NCI-H526 treated with DMSO at 0.1 percent for 48 hours (cell line): Measurements from ENCODE around the gene NR6A1.

ENCODE experiments used
- DNase-seq: peaks from one replicate; lab custom pipeline; 2025; lab: John Stamatoyannopoulos, UW

The NR6A1 gene

GRCh38 chr9:124688238-124688904 lies 82.7 kb downstream of the NR6A1 start:
- DNase-seq, result no peak

- no peak for DNase-seq
These were observed 84.2 kb downstream of the NR6A1 start for GRCh38 chr9:124686918-124687317.

GRCh38 chr9:124685217-124685616 lies 85.9 kb downstream of the NR6A1 start:
- no peak for DNase-seq

GRCh38 chr9:124684169-124684568 lies 86.9 kb downstream of the NR6A1 start:
- DNase-seq, result no peak

GRCh38 chr9:124683043-124683442 lies 88.1 kb downstream of the NR6A1 start:
- DNase-seq, result no peak

- DNase-seq, result no peak
These were observed 90.3 kb downstream of the NR6A1 start for GRCh38 chr9:124680714-124681390.

- no peak for DNase-seq
These were observed 91.1 kb downstream of the NR6A1 start for GRCh38 chr9:124680049-124680448.

- no peak for DNase-seq
These were observed 95.0 kb downstream of the NR6A1 start for GRCh38 chr9:124676159-124676551.

- DNase-seq, result no peak
These were observed 95.6 kb downstream of the NR6A1 start for GRCh38 chr9:124675261-124676158.

GRCh38 chr9:124674651-124675050 lies 96.5 kb downstream of the NR6A1 start:
- no peak for DNase-seq

GRCh38 chr9:124673063-124673462 lies 98.0 kb downstream of the NR6A1 start:
- no peak for DNase-seq

- DNase-seq, result no peak
These were observed 99.2 kb downstream of the NR6A1 start for GRCh38 chr9:124671861-124672260.

- DNase-seq, result no peak
These were observed 104.5 kb downstream of the NR6A1 start for GRCh38 chr9:124666642-124667041.

- DNase-seq, result no peak
These were observed 105.6 kb downstream of the NR6A1 start for GRCh38 chr9:124665391-124666058.

- no peak for DNase-seq
These were observed 107.0 kb downstream of the NR6A1 start for GRCh38 chr9:124664143-124664542.

- no peak for DNase-seq
These were observed 107.8 kb downstream of the NR6A1 start for GRCh38 chr9:124663046-124663961.

GRCh38 chr9:124662561-124662960 lies 108.5 kb downstream of the NR6A1 start:
- no peak for DNase-seq

GRCh38 chr9:124661271-124661670 lies 109.8 kb downstream of the NR6A1 start:
- DNase-seq, result peak; percentile 22

- DNase-seq, result peak; percentile 69
These were observed 110.7 kb downstream of the NR6A1 start for GRCh38 chr9:124660341-124660801.

- peak; percentile 63 for DNase-seq
These were observed 111.9 kb downstream of the NR6A1 start for GRCh38 chr9:124659099-124659659.
